WI38 (cell line): Measurements from ENCODE around the gene SPRR3.

Source experiments
- H3K4me3 ChIP-seq: 2 replicates; pipeline ENCODE4 v1.5.1; 2011; ENCODE audit warnings: low read depth, mild to moderate bottlenecking, control low read depth, low read length
- TF ChIP-seq, protein P1 (sequence below): IDR thresholded peaks from 2 replicates; pipeline ENCODE4 v1.5.1; 2012; ENCODE audit warnings: low read depth, mild to moderate bottlenecking, control low read depth, low read length

SPRR3 gene

DNA sequence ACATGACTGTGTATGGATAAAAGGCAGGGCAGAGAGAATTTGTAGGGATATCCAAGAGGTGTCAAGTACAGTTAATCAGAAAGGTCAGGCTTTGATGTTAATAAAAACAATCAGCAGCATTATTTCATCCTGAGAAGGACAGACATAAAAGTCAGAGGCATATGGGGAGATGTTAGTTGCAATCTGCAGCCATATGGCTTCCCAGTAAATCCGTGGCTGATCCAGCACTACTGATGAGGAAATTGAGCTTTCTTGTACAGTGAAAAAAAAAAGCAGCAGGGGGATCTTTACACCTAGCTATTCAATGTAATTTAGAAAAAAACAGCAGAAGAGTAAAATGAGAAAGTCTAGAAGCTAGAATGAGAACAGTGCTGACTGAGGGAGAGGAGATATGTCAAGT is 27.2 kb downstream of the SPRR3 start:
- H3K4me3 ChIP-seq = no peak overlapping the region
- TF ChIP-seq, protein P1, sequence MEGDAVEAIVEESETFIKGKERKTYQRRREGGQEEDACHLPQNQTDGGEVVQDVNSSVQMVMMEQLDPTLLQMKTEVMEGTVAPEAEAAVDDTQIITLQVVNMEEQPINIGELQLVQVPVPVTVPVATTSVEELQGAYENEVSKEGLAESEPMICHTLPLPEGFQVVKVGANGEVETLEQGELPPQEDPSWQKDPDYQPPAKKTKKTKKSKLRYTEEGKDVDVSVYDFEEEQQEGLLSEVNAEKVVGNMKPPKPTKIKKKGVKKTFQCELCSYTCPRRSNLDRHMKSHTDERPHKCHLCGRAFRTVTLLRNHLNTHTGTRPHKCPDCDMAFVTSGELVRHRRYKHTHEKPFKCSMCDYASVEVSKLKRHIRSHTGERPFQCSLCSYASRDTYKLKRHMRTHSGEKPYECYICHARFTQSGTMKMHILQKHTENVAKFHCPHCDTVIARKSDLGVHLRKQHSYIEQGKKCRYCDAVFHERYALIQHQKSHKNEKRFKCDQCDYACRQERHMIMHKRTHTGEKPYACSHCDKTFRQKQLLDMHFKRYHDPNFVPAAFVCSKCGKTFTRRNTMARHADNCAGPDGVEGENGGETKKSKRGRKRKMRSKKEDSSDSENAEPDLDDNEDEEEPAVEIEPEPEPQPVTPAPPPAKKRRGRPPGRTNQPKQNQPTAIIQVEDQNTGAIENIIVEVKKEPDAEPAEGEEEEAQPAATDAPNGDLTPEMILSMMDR = no peak

DNA sequence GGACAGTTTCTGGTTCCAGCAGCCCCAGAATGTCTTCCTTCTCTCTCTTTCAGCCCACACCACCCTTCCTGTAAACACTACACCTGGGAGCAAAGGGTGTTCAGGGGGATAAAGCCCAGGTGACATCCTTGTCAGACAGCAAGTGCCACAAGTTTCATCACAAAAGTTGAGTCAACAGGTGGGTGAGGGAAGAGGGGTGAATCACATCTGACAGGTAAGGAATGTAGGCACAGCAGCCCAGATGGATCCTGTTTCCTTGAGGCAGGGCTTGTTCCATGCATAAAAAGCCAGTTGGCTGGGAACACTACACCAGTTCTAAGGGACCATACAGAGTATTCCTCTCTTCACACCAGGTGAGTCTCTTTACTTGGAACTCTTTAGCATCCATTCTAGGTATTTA is 29.3 kb downstream of the SPRR3 start, which contains the start of gene SPRR1B:
TSS of gene SPRR1B (plus strand) at position 309 of the 400 bp plus-strand sequence. CDS start 1,143 bp downstream, outside the sequence.
- H3K4me3 ChIP-seq = no peak within 1 kb of the TSS
- TF ChIP-seq, protein P1 = no peak

DNA sequence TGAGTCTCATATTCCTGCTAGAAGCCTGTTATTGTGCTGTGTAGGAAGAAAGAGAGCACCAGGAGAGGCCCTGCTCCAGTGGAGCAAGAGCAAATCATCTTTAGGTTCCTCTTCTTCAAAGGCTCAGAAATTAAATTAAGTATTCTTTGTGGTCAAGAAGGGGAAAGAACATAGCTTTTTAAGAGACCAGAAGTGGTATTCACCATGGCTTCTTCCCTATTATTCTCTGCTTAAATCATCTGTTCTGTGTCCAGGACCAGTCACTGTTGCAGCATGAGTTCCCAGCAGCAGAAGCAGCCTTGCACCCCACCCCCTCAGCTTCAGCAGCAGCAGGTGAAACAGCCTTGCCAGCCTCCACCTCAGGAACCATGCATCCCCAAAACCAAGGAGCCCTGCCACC is 30.5 kb downstream of the SPRR3 start:
- no peak overlapping the region for H3K4me3 ChIP-seq
- TF ChIP-seq, protein P1 = no peak

DNA sequence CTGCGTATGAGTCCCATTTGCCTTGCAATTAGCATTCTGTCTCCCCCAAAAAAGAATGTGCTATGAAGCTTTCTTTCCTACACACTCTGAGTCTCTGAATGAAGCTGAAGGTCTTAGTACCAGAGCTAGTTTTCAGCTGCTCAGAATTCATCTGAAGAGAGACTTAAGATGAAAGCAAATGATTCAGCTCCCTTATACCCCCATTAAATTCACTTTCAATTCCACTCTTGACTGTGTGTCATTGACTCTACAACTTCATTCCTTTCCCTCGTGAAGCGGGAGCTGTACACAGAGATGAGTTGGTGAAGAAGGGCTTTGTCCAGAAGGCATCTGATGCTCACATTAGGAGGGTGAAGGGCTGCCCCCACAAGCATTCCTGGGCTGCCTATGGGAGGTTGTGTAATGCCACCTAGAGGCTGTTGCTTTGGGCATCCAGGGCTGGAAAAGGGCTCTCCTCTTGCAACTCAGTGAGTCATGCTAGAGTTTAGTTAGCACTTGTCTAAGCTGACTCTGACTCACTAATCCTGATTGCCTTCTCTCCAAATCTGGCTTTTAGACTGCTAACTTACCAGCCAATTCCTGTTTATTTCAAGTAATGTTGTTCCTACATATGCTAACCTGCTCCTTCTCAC is 31.2 kb downstream of the SPRR3 start:
- TF ChIP-seq, protein P1 = no peak
- H3K4me3 ChIP-seq = no peak overlapping the region

DNA sequence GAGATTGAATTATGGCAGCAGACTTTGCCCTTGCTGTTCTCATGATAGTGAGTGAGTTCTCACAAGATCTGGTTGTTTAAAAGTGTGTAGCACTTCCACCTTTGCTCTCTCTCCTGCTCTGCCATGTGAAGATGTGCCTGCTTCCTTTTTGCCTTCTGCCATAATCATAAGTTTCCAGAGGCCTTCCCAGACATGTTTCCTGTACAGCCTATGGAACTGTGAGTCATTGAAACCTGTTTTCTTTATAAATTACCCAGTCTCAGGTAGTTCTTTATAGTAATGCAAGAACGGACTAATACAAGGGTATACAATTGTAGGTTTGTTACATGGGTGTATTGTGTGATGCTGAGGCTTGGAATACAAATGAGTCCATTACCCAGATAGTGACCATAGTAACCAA is 33.7 kb downstream of the SPRR3 start:
- TF ChIP-seq, protein P1 = no peak
- H3K4me3 ChIP-seq = no peak overlapping the region

DNA sequence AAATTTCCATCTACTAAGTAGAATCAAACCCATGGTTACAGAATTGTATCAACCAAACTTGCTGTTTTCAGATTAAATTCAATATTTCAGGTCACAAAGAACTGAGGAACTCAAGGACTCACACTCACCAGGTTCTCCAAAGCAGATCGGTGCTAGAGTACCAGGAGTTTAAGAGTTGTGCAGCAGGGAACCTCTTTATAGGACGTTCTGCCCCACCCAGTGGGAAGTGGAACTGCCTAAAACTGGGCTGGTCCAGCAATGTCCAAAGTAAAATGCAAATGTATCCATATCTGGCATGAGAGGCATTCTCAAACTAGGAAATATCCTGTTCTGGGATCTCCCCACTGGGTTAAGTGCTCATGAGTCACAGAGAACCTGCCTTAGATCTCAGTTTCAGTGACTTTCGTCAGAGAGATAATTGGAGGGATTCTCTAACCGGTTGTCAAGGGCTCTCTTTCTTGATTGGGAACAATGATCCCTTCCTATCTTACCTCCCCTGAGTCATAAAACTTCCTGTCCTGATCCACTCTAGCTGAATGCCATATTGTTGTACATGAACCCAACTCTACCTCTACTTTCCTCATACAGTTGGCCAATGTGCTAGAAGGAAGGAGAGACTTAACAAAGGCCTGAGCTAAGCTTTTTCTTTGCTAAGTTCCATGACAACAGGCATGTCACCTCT is 39.5 kb downstream of the SPRR3 start, which contains the start of gene SPRR2D:
TSS of gene SPRR2D (minus strand) at position 171 of the 682 bp plus-strand sequence. CDS start 774 bp downstream, outside the sequence.
- no peak within 1 kb of the TSS for H3K4me3 ChIP-seq
- TF ChIP-seq, protein P1 = no peak

DNA sequence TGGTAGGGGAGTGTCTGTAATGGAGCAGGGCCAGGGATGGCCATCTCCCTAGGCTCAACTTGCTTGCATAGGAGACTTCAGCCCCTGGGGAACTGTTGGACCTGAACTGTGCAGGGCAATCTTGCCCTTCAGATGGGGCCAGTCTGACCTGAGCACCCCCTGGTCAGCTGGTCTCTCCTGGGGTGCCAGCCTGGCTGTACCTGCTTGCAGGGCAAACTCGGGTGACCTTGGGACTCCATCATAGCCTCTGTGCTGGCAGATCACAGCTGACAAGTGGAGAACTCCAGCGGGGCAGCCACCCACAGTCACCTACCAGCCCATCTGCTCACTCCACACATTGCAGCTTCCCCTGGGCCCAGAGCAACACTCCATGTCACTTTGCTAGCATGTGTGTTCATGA is 47.7 kb downstream of the SPRR3 start:
- no peak overlapping the region for H3K4me3 ChIP-seq
- TF ChIP-seq, protein P1 = no peak
